CD14-positive monocyte (primary cell): ENCODE results near the gene SMLR1. TPM values are rescaled to one million over a fixed set of nuclear protein-coding genes. Genes with fewer than 3 reads are reported as not detected.

ENCODE experiments used
- DNase-seq, 3 donors: peaks; one replicate each; pipeline ENCODE4 v3.0.0-alpha.2; 2011 to 2022
- H2AFZ ChIP-seq: 2 replicates; pipeline ENCODE4 v1.6.0; 2012; ENCODE audit warnings: mild to moderate bottlenecking, low read depth, low read length, inconsistent platforms; ENCODE audit not compliant: insufficient read depth, poor library complexity, severe bottlenecking
- H3K27ac ChIP-seq, 2 donors: 1 replicate in 1 of 2; 2 replicates in 1 of 2; pipeline ENCODE4 v1.5.1; 2012 to 2013; ENCODE audit warnings: low read length in 2 of 2, control low read depth in 1 of 2, inconsistent platforms in 1 of 2, low read depth in 1 of 2, mild to moderate bottlenecking in 1 of 2
- H3K27me3 ChIP-seq, 2 donors: one replicate each; pipeline versions ENCODE4 v1.6.0 to v1.6.1; 2011 to 2013; ENCODE audit warnings: low read length in 2 of 2; ENCODE audit not compliant: control insufficient read depth in 2 of 2, insufficient read depth in 2 of 2
- H3K36me3 ChIP-seq, 2 donors: replicated peaks in 1 of 2; 1 replicate in 1 of 2; 2 replicates in 1 of 2; pipeline versions ENCODE4 v1.5.1 to v1.6.1; 2012 to 2013; ENCODE audit warnings: low read length in 2 of 2, control low read depth in 1 of 2, inconsistent platforms in 1 of 2, mild to moderate bottlenecking in 1 of 2; ENCODE audit not compliant: insufficient read depth in 2 of 2, control insufficient read depth in 1 of 2
- H3K4me1 ChIP-seq, 2 donors: 1 replicate in 1 of 2; 2 replicates in 1 of 2; pipeline versions ENCODE4 v1.5.1 to v1.6.1; 2012 to 2013; ENCODE audit warnings: low read length in 2 of 2, control low read depth in 1 of 2, inconsistent platforms in 1 of 2, mild to moderate bottlenecking in 1 of 2, moderate library complexity in 1 of 2; ENCODE audit not compliant: insufficient read depth in 2 of 2, control insufficient read depth in 1 of 2
- H3K4me2 ChIP-seq: replicated peaks from 2 replicates; pipeline ENCODE3; 2012; ENCODE audit warnings: low read length, moderate library complexity, mild to moderate bottlenecking; ENCODE audit not compliant: poor library complexity, severe bottlenecking; ENCODE audit errors: extremely low read depth
- H3K4me3 ChIP-seq, 3 experiments: fragments of 200-600 bp in 1 of 3; sonication (generic) in 1 of 3; replicated peaks in 1 of 3; 1 replicate in 2 of 3; 2 replicates in 1 of 3; pipeline ENCODE4 v1.5.1; 2011 to 2013; ENCODE audit warnings: low read length in 3 of 3, mild to moderate bottlenecking in 3 of 3, control low read depth in 2 of 3, low read depth in 2 of 3, inconsistent platforms in 1 of 3, moderate library complexity in 1 of 3
- H3K79me2 ChIP-seq: 2 replicates; pipeline ENCODE4 v1.6.0; 2012; ENCODE audit warnings: mild to moderate bottlenecking, control low read depth, inconsistent platforms, low read length, moderate library complexity; ENCODE audit not compliant: insufficient read depth
- H3K9ac ChIP-seq: 2 replicates; pipeline ENCODE4 v1.6.0; 2017; ENCODE audit warnings: low read length, mild to moderate bottlenecking; ENCODE audit not compliant: insufficient read depth, poor library complexity, severe bottlenecking
- H3K9me3 ChIP-seq, 2 donors: replicated peaks in 1 of 2; 1 replicate in 1 of 2; 2 replicates in 1 of 2; pipeline versions ENCODE4 v1.5.1 to v1.6.1; 2012 to 2013; ENCODE audit warnings: low read length in 2 of 2, control low read depth in 1 of 2; ENCODE audit not compliant: control insufficient read depth in 1 of 2, insufficient read depth in 1 of 2
- H4K20me1 ChIP-seq: 2 replicates; pipeline ENCODE4 v1.6.0; 2012; ENCODE audit warnings: mild to moderate bottlenecking, low read length, control low read depth, moderate library complexity; ENCODE audit not compliant: insufficient read depth
- H3K27ac Mint-ChIP-seq, 7 donors: one replicate each; pipeline ENCODE4 v1.8.0; 2020; ENCODE audit warnings: mild to moderate bottlenecking in 7 of 7, mixed read lengths in 7 of 7, moderate library complexity in 6 of 7, inconsistent platforms in 2 of 7
- H3K27me3 Mint-ChIP-seq, 3 donors: one replicate each; pipeline ENCODE4 v1.8.0; 2021 to 2022; ENCODE audit warnings: low read depth in 3 of 3, mild to moderate bottlenecking in 3 of 3, mixed read lengths in 3 of 3, moderate library complexity in 3 of 3, inconsistent platforms in 1 of 3
- H3K36me3 Mint-ChIP-seq, 2 donors: one replicate each; pipeline ENCODE4 v1.8.0; 2020; ENCODE audit warnings: mixed read lengths in 2 of 2, inconsistent platforms in 1 of 2, mild to moderate bottlenecking in 1 of 2
- H3K4me1 Mint-ChIP-seq: one replicate; pipeline ENCODE4 v1.8.0; 2020; ENCODE audit warnings: mild to moderate bottlenecking, mixed read lengths
- H3K4me3 Mint-ChIP-seq, 2 donors: one replicate each; pipeline ENCODE4 v1.8.0; 2020; ENCODE audit warnings: mild to moderate bottlenecking in 2 of 2, mixed read lengths in 2 of 2, moderate library complexity in 1 of 2
- H3K9me3 Mint-ChIP-seq, 7 donors: one replicate each; pipeline ENCODE4 v1.8.0; 2020 to 2022; ENCODE audit warnings: mixed read lengths in 7 of 7, mild to moderate bottlenecking in 6 of 7, moderate library complexity in 6 of 7, inconsistent platforms in 2 of 7
- CTCF ChIP-seq: fragments of 200-600 bp; IDR thresholded peaks from one replicate; pipeline ENCODE4 v1.8.0; 2022; ENCODE audit warnings: antibody characterized with exemption, mild to moderate bottlenecking
- WGBS: methylation state at CpG from one replicate; pipeline ENCODE4 v1.1.5; 2013; ENCODE audit warnings: missing lambda C conversion rate; ENCODE audit not compliant: insufficient coverage; 5-methylcytosine and 5-hydroxymethylcytosine counted together
- intact Hi-C, 2 donors: fragments of 100-400 bp; cut with micrococcal nuclease; formaldehyde crosslinking; loops; one replicate each; pipeline versions ENCODE4 v1.15.0 to v1.15.1; 2023
- polyA plus RNA-seq, 3 donors: library from polyadenylated mRNA; depleted of rRNA in 1 of 3; unstranded in 2 of 3; stranded (reverse) in 1 of 3; fragments of 300-500 nt in 2 of 3; fragments of >200 nt in 1 of 3; fragmentation: Illumina TruSeq in 2 of 3; gene quantifications; 1 replicate in 2 of 3; 2 replicates in 1 of 3; pipeline ENCODE4 v1.2.3, GENCODE V29; 2012 to 2021

Gene SMLR1
- polyA plus RNA-seq, 3 donors: not detected

GRCh38 chr6:130810307-130811030 is 16.7 kb upstream of the SMLR1 start:
- H3K4me3 Mint-ChIP-seq: no peak overlapping the region
- peaks cover 0 to 6% (median 0%) of the 10 kb centered on the region in 3 donors for H3K27me3 Mint-ChIP-seq
- WGBS: 91% methylated on average over 7 of the region's 9 CpGs
- Histone ChIP-seq H4K20me1 (no peaks in the 10 kb centered on the region), H3K79me2 (no peaks in the 10 kb centered on the region), H3K27me3 (no peaks in the 10 kb centered on the region), H3K27ac (no peak overlapping the region), H3K36me3 (no peaks in the 10 kb centered on the region), H2AFZ (no peak overlapping the region), H3K4me1 (no peaks in the 10 kb centered on the region), H3K4me2 (no peak overlapping the region), H3K9ac (no peak overlapping the region), H3K9me3 (no peaks in the 10 kb centered on the region), H3K4me3 (no peak overlapping the region)
- no peak for TF ChIP-seq CTCF
- no peaks in the 10 kb centered on the region for H3K36me3 Mint-ChIP-seq
- intact Hi-C loops: no loop called here
- no peak overlapping the region for H3K27ac Mint-ChIP-seq
- no peaks in the 10 kb centered on the region for H3K4me1 Mint-ChIP-seq
- DNase-seq: no peak
- peaks cover 0 to 6% (median 0%) of the 10 kb centered on the region in 7 donors for H3K9me3 Mint-ChIP-seq

DNA sequence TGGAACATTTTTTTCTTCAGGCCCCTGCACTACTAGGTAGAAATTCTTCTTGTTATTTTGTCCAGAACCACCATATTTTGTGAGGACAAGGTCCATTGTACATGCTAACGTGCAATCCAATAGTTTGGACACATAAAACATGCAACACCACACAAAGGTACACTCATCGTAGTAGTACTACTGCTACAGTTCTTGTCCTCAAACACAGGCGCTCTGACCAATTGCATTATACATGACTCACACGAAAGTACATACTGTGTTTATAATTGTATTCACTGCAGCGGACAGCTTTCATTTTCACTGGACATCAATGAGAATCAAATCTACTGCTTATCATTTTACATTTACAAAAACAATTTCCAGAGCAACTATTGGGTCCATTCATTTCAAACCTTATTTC is 15.3 kb upstream of the SMLR1 start:
- H3K4me2 ChIP-seq: no peak overlapping the region
- no peak overlapping the region for H3K27ac ChIP-seq
- no peak overlapping the region for H3K4me3 ChIP-seq
- intact Hi-C loops: no loop called here
- no peaks in the 10 kb centered on the region for H3K27me3 ChIP-seq
- DNase-seq: no peak
- H3K9me3 ChIP-seq: no peaks in the 10 kb centered on the region
- H3K36me3 ChIP-seq: no peaks in the 10 kb centered on the region
- no peak overlapping the region for H2AFZ ChIP-seq
- H3K27ac Mint-ChIP-seq: no peak overlapping the region
- no peaks in the 10 kb centered on the region for H4K20me1 ChIP-seq
- H3K27me3 Mint-ChIP-seq: peaks cover 0 to 5% (median 0%) of the 10 kb centered on the region in 3 donors
- no peak for TF ChIP-seq CTCF
- H3K4me1 Mint-ChIP-seq: no peaks in the 10 kb centered on the region
- H3K9me3 Mint-ChIP-seq: peaks cover 0 to 6% (median under 1%) of the 10 kb centered on the region in 7 donors
- no peak overlapping the region for H3K9ac ChIP-seq
- no peaks in the 10 kb centered on the region for H3K79me2 ChIP-seq
- no peak overlapping the region for H3K4me3 Mint-ChIP-seq
- no peaks in the 10 kb centered on the region for H3K36me3 Mint-ChIP-seq
- no peaks in the 10 kb centered on the region for H3K4me1 ChIP-seq
- WGBS: 95% methylated on average over 5 of the region's 5 CpGs
